ENCODE results near the gene FHIP2A.

DNA sequence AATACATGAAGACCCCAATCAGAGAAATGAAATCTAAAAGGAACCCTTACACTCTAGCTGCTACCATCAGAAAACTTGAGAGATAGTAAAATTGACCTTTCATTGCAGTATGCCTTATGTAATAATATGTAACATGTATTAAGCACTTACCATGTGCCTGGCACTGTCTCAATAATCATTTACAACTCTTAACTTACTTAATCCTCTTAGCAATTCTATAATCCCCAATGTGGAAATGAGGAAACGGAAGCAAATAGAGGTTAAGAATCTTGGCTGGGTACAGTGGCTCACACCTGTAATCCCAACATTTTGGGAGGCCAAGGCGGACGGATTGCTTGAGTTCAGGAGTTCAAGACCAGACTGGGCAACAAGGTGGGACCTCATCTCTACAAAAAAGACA is 29.8 kb upstream of the FHIP2A start:
- no peak for TF ChIP-seq POLR2A (IDR thresholded peaks at IDR 0.05)
- TF ChIP-seq, protein P1, sequence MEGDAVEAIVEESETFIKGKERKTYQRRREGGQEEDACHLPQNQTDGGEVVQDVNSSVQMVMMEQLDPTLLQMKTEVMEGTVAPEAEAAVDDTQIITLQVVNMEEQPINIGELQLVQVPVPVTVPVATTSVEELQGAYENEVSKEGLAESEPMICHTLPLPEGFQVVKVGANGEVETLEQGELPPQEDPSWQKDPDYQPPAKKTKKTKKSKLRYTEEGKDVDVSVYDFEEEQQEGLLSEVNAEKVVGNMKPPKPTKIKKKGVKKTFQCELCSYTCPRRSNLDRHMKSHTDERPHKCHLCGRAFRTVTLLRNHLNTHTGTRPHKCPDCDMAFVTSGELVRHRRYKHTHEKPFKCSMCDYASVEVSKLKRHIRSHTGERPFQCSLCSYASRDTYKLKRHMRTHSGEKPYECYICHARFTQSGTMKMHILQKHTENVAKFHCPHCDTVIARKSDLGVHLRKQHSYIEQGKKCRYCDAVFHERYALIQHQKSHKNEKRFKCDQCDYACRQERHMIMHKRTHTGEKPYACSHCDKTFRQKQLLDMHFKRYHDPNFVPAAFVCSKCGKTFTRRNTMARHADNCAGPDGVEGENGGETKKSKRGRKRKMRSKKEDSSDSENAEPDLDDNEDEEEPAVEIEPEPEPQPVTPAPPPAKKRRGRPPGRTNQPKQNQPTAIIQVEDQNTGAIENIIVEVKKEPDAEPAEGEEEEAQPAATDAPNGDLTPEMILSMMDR (IDR thresholded peaks at IDR 0.05 in 4 of 5, conservative IDR thresholded peaks at IDR 0.05 in 1 of 5): no peak
